ENCODE results near the gene MXI1.
"Not testable (repeated sequence)": the region's sequence is repeated elsewhere in the genome, so short reads cannot be mapped to it uniquely, and the experiment has no call there.

Gene MXI1

GRCh38 chr10:110317866-110318850 lies 110.8 kb downstream of the MXI1 start:
- no peak for DNase-seq (ENCODE audit: low spot score)

GRCh38 chr10:110321869-110322620 lies 114.6 kb downstream of the MXI1 start:
- no peak for DNase-seq (ENCODE audit: low spot score)

- no peak for DNase-seq (ENCODE audit: low spot score)
Measured at GRCh38 chr10:110323503-110323902, 116.1 kb downstream of the MXI1 start.

- no peak for DNase-seq (ENCODE audit: low spot score)
Measured at GRCh38 chr10:110324201-110324804, 116.9 kb downstream of the MXI1 start.

GRCh38 chr10:110324805-110325280 lies 117.4 kb downstream of the MXI1 start:
- no peak for DNase-seq (ENCODE audit: low spot score)

- peak; percentile 70 for DNase-seq (ENCODE audit: low spot score)
Measured at GRCh38 chr10:110326351-110327032, 119.1 kb downstream of the MXI1 start.

GRCh38 chr10:110327262-110327914 lies 120.0 kb downstream of the MXI1 start:
- no peak for DNase-seq (ENCODE audit: low spot score)

GRCh38 chr10:110330675-110331074 lies 123.3 kb downstream of the MXI1 start:
- DNase-seq (ENCODE audit: low spot score), result no peak

GRCh38 chr10:110331226-110331795 lies 123.9 kb downstream of the MXI1 start:
- not testable (repeated sequence) for DNase-seq (ENCODE audit: low spot score)

GRCh38 chr10:110334061-110334656 lies 126.8 kb downstream of the MXI1 start:
- DNase-seq (ENCODE audit: low spot score), result no peak

GRCh38 chr10:110335314-110336064 lies 128.1 kb downstream of the MXI1 start:
- no peak for DNase-seq (ENCODE audit: low spot score)

GRCh38 chr10:110336111-110336721 lies 128.8 kb downstream of the MXI1 start:
- DNase-seq (ENCODE audit: low spot score), result peak; percentile 58
